A673 (cell line): Measurements from ENCODE around the gene PITPNM2.

Experiments
- CTCF ChIP-seq: fragments of 300-800, 200-600 bp; sonication (generic); conservative IDR thresholded peaks from 2 replicates; pipeline ENCODE4 v1.5.1; 2017; ENCODE audit warnings: low read depth, mild to moderate bottlenecking, antibody characterized with exemption, low read length, moderate library complexity, mixed read lengths
- EZH2 ChIP-seq: fragments of 200-600 bp; sonication (generic); IDR thresholded peaks from 2 replicates; pipeline ENCODE4 v1.6.1; 2017; ENCODE audit warnings: borderline replicate concordance, low read depth, mild to moderate bottlenecking, mixed read lengths, antibody characterized with exemption, low read length; ENCODE audit not compliant: poor library complexity, severe bottlenecking

- no peak for TF ChIP-seq CTCF
- no peak for TF ChIP-seq EZH2
Measured at GRCh38 chr12:123102781-123103503, 47.9 kb downstream of the PITPNM2 start.
